Cardiac fibroblast (primary cell): ENCODE data around the gene POLD1.

Source experiments
- DNase-seq, 2 donors: peaks; one replicate each; pipeline versions ENCODE4 v3.0.0 to v3.0.0-alpha.2; 2010; ENCODE audit warnings: low read depth in 2 of 2
- H3K4me3 ChIP-seq, 2 donors: replicated peaks in 1 of 2; 1 replicate in 1 of 2; 2 replicates in 1 of 2; pipeline ENCODE4 v1.5.1; 2011; ENCODE audit warnings: low read depth in 2 of 2, low read length in 2 of 2, mild to moderate bottlenecking in 2 of 2, moderate library complexity in 1 of 2
- TF ChIP-seq, protein P1 (sequence below): IDR thresholded peaks from one replicate; pipeline ENCODE4 v1.5.1; 2011; ENCODE audit warnings: low read depth, mild to moderate bottlenecking, low read length, inconsistent platforms

The POLD1 gene

GRCh38 chr19:50359328-50359818 lies 24.8 kb upstream of the POLD1 start:
- H3K4me3 ChIP-seq, result no peak overlapping the region
- TF ChIP-seq, protein P1, sequence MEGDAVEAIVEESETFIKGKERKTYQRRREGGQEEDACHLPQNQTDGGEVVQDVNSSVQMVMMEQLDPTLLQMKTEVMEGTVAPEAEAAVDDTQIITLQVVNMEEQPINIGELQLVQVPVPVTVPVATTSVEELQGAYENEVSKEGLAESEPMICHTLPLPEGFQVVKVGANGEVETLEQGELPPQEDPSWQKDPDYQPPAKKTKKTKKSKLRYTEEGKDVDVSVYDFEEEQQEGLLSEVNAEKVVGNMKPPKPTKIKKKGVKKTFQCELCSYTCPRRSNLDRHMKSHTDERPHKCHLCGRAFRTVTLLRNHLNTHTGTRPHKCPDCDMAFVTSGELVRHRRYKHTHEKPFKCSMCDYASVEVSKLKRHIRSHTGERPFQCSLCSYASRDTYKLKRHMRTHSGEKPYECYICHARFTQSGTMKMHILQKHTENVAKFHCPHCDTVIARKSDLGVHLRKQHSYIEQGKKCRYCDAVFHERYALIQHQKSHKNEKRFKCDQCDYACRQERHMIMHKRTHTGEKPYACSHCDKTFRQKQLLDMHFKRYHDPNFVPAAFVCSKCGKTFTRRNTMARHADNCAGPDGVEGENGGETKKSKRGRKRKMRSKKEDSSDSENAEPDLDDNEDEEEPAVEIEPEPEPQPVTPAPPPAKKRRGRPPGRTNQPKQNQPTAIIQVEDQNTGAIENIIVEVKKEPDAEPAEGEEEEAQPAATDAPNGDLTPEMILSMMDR, result no peak

GRCh38 chr19:50361290-50362029 lies 22.7 kb upstream of the POLD1 start:
- H3K4me3 ChIP-seq, result no peak overlapping the region
- TF ChIP-seq, protein P1, result no peak
- DNase-seq, result no peak

More at GRCh38 chr19:50359328-50359818, 24.8 kb upstream of the POLD1 start:
- DNase-seq, result no peak

DNA sequence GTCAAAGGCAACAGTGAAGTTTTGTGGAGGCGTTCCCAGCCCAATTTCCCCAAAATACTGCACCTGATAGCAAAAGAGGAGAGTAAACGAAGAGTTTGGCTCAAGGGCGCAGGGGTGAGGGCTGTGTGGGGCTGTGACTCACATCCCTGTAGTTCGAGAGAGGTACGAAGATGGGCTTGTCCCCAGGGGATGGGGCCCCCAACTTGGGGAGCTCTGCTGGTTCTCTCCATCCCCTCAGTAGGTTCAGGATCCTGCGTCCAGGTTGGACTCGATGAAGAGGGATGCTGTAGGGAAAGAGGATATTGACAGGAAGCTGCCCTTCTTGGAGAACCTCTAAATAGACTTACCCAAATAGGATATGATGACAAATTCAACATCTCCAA lies 22.1 kb upstream of the POLD1 start:
- DNase-seq, result no peak
- H3K4me3 ChIP-seq, result no peak overlapping the region
- TF ChIP-seq, protein P1, result no peak

DNA sequence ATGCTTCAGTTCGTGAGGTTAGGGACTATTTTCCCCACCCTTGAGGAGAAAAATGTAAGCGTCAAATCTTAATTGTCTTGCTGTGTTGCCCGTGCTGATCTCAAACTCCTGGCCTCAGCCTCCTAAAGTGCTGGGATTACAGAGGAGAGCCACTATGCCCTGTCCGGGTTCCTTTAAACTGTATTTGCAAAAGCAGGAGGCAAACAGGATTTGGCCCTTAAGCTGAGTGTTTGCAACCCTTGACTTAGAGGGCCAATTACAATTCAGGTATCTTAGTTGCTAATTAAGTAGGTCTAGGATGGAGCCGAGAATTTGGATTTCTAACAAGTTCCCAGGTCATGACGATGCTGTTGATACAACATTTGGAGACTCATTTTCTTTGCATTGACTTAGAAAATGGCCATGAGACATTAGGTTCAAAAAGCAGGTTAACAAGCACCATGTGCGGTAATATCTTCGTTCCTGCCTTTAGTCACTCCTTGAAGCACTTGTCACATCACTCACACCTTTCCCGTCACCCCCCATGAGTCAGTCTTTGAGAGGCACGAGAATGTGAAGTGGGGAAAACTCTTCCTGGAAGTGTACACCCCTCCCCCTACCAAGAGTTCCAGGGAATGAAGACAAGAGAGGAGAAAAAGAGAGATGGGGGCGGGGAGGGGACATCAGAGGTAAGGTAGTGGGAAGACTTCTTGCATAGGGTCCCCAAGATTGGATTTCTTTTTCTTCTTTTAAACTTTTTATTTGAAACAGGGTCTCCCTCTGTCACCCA lies 21.3 kb upstream of the POLD1 start:
- DNase-seq, result no peak
- no peak overlapping the region for H3K4me3 ChIP-seq
- TF ChIP-seq, protein P1, result no peak

GRCh38 chr19:50365434-50366306 lies 18.5 kb upstream of the POLD1 start, which contains the start of gene NAPSA:
TSS of gene NAPSA (minus strand) at chr19:50365639. CDS start at chr19:50365621, 18 bp downstream.
- TF ChIP-seq, protein P1, result no peak
- no peak within 1 kb of the TSS for H3K4me3 ChIP-seq
- no peak for DNase-seq

DNA sequence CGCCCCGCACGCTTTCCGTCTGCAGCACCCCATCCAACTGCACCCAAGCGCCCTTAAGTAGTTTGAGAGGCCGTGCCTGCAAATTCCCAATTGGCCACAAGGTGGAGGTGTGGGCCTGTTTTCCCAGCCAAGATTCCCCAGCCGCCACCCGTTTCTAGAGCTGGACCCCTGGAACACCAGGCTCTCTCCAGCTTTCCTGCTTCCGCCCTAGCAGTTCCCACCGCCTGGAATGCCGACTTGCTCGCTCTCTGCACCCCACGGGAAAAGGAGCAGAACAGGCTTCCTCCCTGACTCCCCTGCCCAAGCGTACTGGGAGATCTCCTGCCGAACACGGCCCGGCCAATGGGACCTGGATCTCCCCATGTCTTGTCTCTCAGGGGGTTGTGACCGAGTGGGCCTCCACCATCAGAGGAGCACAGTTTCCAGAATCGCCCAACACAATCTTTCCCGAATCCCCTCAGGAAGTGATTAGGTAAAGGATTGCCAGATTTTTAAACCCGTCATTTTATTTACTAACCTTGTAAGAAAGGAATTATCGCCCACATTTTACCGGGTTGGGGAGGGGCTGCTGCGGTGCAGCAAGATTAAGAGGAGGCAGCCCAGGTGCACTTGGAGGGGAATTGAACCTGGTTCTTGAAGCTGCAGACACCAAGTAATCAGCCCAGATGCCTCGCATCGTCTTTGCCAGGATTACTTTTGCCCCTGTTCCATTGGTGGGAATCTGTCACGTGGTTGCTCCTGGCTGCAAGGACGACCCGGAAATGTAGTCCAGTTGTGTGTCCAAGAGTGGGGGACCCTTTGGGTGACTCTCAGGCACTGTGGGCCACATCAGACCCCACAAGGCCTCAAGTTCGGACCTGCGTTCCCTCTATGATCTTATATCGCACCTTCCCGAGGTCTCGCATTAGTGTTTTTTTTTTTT lies 15.2 kb upstream of the POLD1 start:
- peak; percentile 94 for DNase-seq
- TF ChIP-seq, protein P1, result peak; percentile 76
- H3K4me3 ChIP-seq, result peak overlapping the region; percentile 75 to 81
